Brain microvascular endothelial cell (primary cell): ENCODE data around the gene KCNB1.

Source experiments
- DNase-seq: peaks from one replicate; pipeline ENCODE4 v3.0.0-alpha.2; 2020
- H3K27ac ChIP-seq: fragments of 250-450 bp; sonication (Bioruptor Pico); 2 replicates; pipeline ENCODE4 v1.5.1; 2020; ENCODE audit warnings: mild to moderate bottlenecking, moderate library complexity
- H3K27me3 ChIP-seq: fragments of 250-450 bp; sonication (Bioruptor Pico); replicated peaks from 2 replicates; pipeline ENCODE4 v1.5.1; 2020; ENCODE audit warnings: mild to moderate bottlenecking
- H3K36me3 ChIP-seq: fragments of 250-450 bp; sonication (Bioruptor Pico); replicated peaks from 2 replicates; pipeline ENCODE4 v1.5.1; 2020; ENCODE audit warnings: mild to moderate bottlenecking
- H3K4me3 ChIP-seq: 2 replicates; pipeline ENCODE4 v1.5.1; 2011; ENCODE audit warnings: low read depth, mild to moderate bottlenecking, control low read depth, low read length, moderate library complexity
- CTCF ChIP-seq: IDR thresholded peaks from 2 replicates; pipeline ENCODE4 v1.5.1; 2011; ENCODE audit warnings: low read depth, mild to moderate bottlenecking, moderate library complexity, low read length, control low read depth, inconsistent platforms; ENCODE audit errors: missing control alignments
- in situ Hi-C: cut with HindIII; loops from 2 replicates; pipeline ENCODE4 v1.10.0; 2017; ENCODE audit warnings: low sequenced_read_pairs, low pct_ligation_motif_present

The KCNB1 gene

GRCh38 chr20:49399329-49399728, 83.1 kb downstream of the KCNB1 start:
- no peak overlapping the region for H3K27ac ChIP-seq
- no peak for DNase-seq
- no peaks in the 10 kb centered on the region for H3K36me3 ChIP-seq
- no peak overlapping the region for H3K4me3 ChIP-seq
- no peak for TF ChIP-seq CTCF
- H3K27me3 ChIP-seq, result no peaks in the 10 kb centered on the region
- in situ Hi-C loops, result no loop called here

- no peak for DNase-seq
- Histone ChIP-seq H3K27me3 (peaks cover 3% of the 10 kb centered on the region), H3K4me3 (no peak overlapping the region), H3K36me3 (no peaks in the 10 kb centered on the region), H3K27ac (no peak overlapping the region)
- in situ Hi-C loops, result no loop called here
- TF ChIP-seq CTCF, result no peak
Observed at GRCh38 chr20:49398401-49399144, 83.9 kb downstream of the KCNB1 start.

GRCh38 chr20:49397525-49397924, 84.9 kb downstream of the KCNB1 start:
- in situ Hi-C loops, result no loop called here
- DNase-seq, result peak; percentile 18
- Histone ChIP-seq H3K27me3 (peaks cover 3% of the 10 kb centered on the region), H3K4me3 (no peak overlapping the region), H3K27ac (no peak overlapping the region), H3K36me3 (no peaks in the 10 kb centered on the region)
- TF ChIP-seq CTCF, result no peak

- TF ChIP-seq CTCF, result peak; percentile 55
- peaks cover 8% of the 10 kb centered on the region for H3K27me3 ChIP-seq
- H3K4me3 ChIP-seq, result no peak overlapping the region
- in situ Hi-C loops, result no loop called here
- DNase-seq, result no peak
- no peak overlapping the region for H3K27ac ChIP-seq
- H3K36me3 ChIP-seq, result no peaks in the 10 kb centered on the region
Observed at GRCh38 chr20:49396230-49396629, 86.2 kb downstream of the KCNB1 start.

- Histone ChIP-seq H3K27ac (no peak overlapping the region), H3K36me3 (no peaks in the 10 kb centered on the region), H3K4me3 (no peak overlapping the region), H3K27me3 (peaks cover 8% of the 10 kb centered on the region)
- in situ Hi-C loops, result no loop called here
- no peak for DNase-seq
- TF ChIP-seq CTCF, result no peak
Observed at GRCh38 chr20:49395659-49396058, 86.8 kb downstream of the KCNB1 start.

GRCh38 chr20:49395183-49395582, 87.3 kb downstream of the KCNB1 start:
- Histone ChIP-seq H3K27ac (no peak overlapping the region), H3K36me3 (no peaks in the 10 kb centered on the region), H3K27me3 (peaks cover 9% of the 10 kb centered on the region), H3K4me3 (no peak overlapping the region)
- TF ChIP-seq CTCF, result no peak
- no peak for DNase-seq
- in situ Hi-C loops, result no loop called here
